Jurkat, Clone E6-1 (cell line): Measurements from ENCODE around the gene MEI4.
"Not testable (repeated sequence)": the region's sequence is repeated elsewhere in the genome, so short reads cannot be mapped to it uniquely, and the experiment has no call there.

Experiments used
- DNase-seq: peaks from one replicate; pipeline ENCODE4 v3.0.0-alpha.2; 2011; ENCODE audit warnings: low read depth, low spot score
- H3K4me3 ChIP-seq: 2 replicates; pipeline ENCODE4 v1.5.1; 2011; ENCODE audit warnings: mild to moderate bottlenecking, low read length, control low read depth, moderate library complexity

MEI4 gene

DNA sequence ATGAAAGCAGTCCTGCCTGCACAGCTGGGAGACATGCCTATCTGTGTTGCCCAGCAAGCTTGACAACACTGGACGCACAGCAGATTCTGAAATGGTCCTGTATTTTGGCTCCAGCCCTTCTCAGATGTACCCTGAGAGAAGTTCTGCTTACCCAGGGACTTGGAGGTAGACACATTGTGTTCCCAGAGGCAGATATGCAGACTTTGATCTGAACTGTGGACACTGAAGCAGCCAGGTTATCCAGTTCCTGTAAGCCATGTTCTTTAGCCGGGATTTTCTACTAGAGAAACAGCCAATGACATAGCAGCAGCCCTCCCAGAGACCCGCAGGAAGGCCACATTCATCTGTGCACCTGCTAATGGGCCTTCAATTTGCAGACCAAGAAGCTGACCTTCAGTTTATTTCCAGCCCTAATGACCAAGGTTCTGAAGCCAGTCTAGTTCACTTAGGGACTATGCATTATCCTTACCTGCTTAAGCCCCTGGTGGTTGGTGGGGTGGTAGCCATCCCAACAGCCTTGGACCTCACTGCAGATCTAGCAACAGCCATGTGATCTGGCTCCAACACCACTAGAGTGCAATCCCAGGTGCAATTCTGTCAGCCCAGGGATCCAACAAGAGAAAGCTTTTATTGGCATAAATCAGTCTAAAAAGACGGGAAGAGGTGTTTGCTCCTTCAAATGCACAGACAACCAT lies 134.2 kb downstream of the MEI4 start:
- no peak overlapping the region for H3K4me3 ChIP-seq
- no peak for DNase-seq

DNA sequence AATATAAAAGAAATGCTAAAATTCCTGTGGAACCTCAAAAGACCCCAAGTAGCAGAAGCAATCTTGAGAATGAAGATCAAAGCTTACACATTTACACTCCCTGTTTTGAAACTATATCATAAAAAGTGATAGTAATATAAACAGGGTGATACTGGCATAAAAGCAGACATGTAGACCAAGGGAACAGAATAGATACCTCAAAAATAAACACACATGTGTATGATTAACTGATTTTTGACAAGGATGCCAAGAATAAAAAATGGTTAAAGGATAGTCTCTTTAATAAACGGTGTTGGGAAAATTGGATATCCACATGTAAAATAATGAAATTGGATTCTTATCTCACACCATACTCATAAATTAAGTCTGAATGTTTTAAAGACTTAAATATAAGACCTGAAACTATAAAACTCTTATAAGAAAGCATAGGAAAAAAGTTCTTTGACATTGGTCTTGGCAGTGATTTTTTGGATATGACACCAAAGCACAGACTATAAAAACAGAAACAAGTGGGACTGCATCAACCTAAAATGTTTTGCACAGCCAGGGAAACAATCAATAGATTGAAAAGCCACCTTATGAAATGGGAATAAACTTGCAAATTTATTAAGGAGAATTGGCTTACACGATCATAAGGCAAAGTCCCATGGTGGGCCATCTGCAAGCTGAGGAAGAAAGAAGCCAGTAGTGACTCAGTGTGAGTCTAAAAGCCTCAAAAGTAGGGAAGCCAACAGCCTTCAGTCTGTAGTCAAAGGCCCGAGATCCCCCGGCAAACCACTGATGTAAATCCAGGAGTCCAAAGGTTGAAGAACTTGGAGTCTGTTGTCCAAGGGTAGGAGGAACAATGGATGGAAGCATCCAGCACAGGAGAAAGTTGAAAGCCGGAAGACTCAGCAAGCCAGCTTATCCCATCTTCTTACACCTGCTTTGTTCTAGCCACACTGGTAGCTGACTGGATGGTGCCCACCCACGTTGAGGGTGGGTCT lies 144.3 kb downstream of the MEI4 start:
- DNase-seq = no peak
- H3K4me3 ChIP-seq = no peak overlapping the region

DNA sequence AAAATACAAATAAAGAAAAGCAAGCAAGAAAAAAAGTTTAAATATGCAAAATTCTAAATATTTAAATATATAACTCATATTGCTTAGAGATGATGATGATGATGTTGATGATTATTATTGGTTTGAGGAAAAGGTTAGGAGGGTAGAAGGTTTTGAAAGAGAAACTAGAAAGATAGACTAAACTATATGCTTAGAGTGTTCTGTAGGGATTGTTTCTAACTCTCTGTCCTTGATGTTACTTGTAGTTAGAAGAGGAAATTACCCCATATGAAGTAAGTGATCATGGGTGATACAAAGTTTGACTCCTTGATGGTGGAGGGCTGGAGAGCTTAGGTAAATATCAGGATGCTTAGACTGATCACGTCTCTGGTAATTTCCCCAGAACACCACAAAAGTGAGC lies 159.5 kb downstream of the MEI4 start:
- DNase-seq = no peak
- H3K4me3 ChIP-seq = no peak overlapping the region

DNA sequence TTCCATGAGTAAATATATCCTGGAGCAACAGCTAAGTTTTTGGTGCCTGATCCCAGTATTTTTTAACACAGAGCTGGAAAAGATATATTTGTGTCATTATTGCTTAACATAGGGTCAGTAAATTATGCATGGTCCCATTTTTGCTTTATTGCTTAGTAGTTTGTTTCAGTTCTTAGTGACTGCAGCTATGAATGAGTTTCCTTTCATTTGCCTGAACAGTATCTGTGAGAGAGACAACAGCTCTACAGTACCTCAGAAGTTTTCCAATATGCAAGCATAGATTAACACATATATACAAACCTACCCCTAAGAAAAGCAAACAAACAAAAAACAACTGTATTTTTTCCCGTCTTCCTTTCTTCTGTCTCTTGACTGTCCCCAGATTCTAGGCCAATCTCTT lies 160.3 kb downstream of the MEI4 start:
- no peak overlapping the region for H3K4me3 ChIP-seq
- DNase-seq = no peak

DNA sequence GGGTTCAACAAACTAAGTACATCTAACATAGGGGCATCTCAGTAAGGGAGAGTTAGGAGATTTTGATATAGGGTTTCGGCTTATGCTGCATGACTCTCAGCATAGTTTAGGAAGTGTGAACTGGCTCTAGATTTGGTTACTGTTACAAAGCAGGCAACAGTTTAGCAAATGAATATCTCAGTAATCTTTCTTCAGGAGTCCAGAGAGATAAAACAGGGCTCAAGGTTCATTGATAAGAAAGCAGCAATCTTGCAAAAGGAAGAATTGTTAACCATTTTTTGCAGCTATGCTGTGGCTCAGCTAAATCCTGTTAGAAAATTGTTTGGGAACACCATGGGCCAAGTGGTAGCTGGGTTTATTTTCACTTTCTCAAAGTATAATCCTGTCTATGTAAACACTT lies 161.3 kb downstream of the MEI4 start:
- no peak for DNase-seq

DNA sequence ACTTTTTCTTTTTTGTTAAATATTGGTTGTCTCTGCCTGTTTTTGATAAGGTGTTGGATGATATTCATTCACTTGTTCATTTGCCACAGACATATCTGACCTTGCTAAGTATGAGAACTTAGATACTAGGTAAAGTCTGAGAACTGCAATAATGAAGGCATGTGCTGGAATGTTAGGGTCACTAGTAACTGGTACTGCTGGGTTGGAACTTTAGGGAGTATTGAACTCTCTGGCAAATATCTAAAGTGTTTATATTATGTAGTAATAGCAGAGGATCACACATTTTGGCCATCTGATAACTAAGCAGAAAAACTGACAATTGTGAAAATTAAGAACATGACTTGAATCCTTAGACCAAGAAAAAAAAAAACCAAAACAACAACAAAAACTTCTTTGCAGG lies 162.7 kb downstream of the MEI4 start:
- no peak overlapping the region for H3K4me3 ChIP-seq
- no peak for DNase-seq

More for the DNA sequence above, 161.3 kb downstream of the MEI4 start:
- H3K4me3 ChIP-seq = no peak overlapping the region

DNA sequence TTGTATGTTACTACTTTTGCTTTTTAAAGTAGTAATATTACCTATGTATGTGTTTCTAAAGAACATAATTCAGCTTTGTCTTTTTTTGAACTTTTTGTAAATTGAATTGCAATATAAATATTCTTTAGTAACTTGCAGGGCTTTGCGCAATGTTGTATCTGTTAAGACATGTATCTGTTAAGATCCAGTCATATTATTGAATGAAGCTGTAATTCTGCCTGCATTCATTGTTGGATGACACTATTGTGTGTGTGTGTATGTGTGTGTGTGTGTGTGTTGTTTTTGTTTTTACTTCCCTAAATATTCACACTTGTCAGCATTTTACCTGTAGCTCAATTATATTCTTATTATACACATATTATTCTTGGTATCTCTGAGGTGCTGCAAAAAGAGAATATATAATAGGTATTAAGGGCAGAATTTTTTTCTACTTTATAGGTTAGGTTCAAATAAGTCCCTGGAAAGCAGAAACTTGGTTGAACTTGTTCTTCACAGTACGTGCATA lies 164.0 kb downstream of the MEI4 start:
- DNase-seq = no peak
- H3K4me3 ChIP-seq = no peak overlapping the region

DNA sequence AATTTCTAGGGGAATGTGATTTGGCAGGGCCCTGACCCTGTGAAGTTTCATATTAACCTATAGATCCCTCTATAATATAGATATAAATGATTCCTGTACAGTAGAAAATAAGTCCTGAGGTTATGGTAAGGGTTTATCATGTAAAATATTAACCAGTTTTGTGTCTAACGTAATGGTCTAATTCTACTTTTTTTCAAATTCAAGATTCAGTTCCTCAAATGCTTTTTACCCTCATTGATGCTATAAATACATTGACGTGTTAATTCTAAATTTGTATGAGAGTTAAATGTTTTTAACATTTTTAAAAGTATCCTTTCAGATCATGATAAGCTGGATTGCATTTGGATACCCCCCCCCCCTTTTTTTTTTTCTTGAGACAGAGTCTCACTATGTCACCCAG lies 169.4 kb downstream of the MEI4 start:
- no peak for DNase-seq
- H3K4me3 ChIP-seq = no peak overlapping the region

DNA sequence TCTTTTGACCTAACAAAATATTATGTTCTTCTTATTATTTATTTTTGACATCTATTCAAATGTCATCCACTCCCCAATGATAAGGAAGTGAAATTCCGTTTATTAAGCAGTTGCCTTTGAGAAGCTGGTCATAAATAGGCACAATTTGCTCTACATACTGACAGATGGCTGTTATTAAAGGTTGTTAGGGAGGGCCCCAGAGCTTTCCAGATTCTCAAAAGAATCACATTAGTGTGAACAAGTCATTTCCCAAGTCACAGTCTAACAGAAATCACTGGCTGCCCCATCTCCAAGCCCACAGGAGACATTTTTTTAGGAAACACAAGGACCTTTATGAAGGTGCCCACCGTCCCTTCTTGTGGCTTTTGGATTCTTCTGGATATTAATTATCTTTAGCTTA lies 172.4 kb downstream of the MEI4 start:
- no peak overlapping the region for H3K4me3 ChIP-seq
- no peak for DNase-seq

DNA sequence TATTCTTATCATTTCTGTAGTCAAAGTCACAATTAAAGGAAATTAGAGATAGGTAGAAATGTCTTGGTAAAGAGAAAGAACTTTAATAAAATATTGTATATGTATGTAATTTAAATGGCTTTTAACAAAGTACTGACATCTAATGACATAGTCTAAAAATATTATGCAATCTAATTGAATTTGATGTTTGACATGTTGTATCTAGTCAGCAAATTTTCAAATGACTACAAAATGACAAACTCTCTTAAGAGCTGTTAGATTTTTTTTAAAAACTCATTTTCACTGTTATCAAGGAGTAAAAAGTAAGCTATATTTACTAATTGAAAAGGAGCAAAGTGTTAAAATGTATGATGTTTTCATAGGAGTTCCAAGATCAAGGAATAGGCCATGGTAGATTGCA lies 176.9 kb downstream of the MEI4 start:
- H3K4me3 ChIP-seq = no peak overlapping the region
- no peak for DNase-seq

DNA sequence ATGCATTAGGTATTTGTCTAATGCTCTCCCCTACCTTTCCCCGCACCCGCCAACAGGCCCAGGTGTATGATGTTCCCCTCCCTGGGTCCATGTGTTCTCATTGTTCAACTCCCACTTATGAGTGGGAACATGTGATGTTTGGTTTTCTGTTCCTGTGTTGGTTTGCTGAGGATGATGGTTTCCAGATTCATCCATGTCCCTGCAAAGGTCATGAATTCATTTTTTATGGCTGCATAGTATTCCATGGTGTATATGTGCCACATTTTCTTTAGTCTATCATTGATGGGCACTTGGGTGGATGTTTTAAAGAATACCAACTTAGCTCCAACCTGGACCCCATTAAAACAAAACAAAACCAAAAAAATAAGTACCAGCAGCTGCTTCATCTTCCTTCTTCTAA lies 180.9 kb downstream of the MEI4 start:
- not testable (repeated sequence) for H3K4me3 ChIP-seq, DNase-seq

DNA sequence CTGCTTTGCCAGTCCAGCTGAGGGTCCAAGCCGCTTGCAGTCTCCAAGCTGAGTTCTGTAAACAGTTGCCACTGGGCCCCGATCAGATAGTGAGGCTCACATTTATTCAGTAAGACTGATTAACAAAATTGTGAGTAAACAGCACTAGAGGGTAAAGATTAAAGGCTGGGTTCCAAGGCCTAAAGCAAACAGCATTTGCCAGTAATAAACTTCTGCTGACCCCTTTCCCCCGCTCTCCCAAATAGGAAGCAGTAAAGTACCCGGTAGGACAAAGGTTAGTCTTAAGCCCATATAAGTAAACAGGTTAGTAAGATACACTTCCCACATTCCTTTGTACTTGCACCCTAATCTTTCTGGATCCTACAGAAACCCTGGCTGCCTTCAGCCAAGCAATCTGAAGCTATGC lies 181.8 kb downstream of the MEI4 start:
- no peak for DNase-seq
- no peak overlapping the region for H3K4me3 ChIP-seq

DNA sequence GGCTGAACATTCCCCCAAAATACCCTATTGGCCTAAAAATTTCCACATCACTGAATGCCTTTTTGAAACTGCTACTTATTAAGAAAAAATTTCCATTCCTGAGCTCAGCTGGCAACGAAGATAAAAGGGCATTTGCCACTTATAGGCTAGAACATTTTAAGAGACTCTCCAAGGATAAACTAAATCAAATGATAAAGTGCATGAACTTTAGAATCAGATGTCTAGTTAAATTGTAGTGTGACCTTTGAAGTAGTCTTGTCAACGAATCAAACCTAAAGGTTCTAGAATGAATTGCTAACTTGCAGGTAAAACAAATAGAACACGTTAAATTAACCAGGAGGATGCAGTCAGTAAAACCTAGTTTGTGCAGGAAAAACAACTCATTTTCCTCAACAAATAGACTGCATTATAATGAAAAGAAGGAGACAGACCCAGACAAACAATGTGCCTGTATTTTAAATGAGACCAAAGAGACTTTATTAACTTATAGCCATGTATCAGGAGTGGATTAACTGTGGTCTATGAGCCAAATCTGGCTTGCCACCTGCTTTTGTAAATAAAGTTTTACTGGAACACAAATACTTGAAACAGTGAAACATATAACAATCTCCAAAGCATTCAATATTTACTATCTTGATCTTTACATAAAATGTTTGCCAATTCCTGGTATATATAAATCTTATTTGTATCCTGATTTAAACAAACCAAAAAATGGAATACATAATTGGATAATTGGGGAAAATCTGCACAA lies 184.4 kb downstream of the MEI4 start:
- DNase-seq = no peak
- no peak overlapping the region for H3K4me3 ChIP-seq

DNA sequence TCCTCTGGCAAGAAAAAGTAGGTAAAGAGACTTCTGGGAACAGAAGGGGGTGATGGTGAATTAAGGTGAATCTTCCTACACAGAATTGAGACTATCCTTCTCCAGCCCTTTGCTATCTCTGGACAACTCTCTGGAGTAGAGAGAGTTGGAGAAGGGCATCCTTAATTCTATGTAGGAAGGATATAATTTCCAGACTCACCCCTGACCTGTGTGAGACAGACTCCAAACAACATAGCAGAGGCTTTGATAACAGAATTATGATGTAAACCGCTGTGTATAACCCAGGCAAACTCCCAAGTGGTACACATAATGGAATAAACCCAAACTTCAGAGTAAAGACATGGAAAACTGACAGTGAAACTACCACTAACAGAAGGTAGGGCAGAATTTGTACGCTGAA lies 186.5 kb downstream of the MEI4 start:
- no peak for DNase-seq
- H3K4me3 ChIP-seq = no peak overlapping the region

DNA sequence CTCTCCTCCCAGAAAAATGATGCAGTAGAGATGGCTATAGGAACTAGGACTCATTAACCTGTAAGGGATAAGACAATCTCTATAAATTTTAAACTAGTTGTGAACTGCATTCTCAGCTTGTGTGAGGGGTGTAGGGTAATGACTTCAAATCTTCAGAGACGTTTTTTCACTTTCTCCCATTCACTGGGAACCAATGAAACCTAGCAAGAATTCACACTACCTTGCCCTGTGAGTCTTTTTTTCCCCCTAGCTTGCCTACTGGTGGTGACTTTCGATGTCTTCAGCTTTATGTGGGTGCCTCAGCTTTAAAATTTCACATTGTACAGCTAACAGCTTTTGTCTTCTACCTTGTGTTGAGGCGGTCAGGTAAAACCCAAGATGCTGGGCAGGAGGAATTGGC lies 192.0 kb downstream of the MEI4 start:
- H3K4me3 ChIP-seq = no peak overlapping the region
- DNase-seq = no peak

DNA sequence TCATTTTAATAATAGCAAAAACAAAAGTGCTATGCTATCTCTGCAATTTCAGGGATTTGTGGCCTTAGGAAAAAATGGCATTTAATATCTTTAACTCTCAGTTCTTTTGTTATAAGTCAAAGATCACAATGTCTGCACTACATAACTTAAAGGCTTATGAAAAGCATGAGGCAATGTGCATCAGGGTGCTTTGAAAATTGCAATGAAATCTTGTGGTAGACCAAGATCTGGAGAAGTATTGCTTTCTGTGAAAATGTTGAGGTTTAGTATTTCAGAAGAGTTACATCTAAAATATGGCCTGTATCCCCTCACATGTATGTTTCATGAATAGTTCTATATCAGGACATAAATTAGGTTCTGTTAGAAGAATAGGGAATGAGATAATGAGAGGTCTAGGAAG lies 200.6 kb downstream of the MEI4 start:
- no peak overlapping the region for H3K4me3 ChIP-seq
- no peak for DNase-seq

DNA sequence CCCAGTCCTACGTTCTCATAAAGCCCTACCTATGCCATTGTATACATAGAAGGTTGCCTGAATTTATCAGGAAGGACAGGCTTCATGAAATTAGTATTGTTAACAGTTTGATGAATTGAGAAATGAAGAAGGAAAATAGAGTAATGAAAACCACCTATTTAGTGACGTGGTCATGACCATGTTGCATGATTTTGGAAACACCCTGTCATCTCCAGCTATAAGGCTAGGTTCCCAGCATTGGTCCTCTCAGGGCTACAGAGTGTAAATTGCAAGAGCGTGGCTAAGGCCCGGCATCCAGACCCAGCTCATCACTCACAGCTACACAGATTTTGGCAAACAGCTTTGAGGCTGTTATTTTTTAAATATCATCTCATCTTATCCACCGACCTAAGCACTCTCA lies 203.6 kb downstream of the MEI4 start:
- H3K4me3 ChIP-seq = no peak overlapping the region
- DNase-seq = no peak

DNA sequence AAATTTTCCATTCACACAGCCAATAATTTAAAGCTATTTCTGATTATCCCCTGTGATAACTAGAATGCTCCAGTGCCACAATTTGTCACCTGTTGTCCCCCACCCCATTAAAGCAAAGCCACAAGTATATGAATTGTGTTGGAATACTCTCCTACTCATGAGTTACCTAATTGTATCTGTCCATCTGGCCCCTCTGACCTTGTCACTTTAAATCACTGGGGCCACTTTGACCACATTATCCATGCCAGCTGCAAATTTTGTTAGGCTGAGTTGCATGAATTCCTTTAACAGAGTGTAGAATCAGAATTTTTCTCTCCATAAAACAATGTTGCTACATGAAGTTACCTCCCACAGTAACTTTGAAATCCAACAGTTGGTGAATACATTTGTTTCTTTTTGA lies 204.6 kb downstream of the MEI4 start:
- H3K4me3 ChIP-seq = no peak overlapping the region
- no peak for DNase-seq

DNA sequence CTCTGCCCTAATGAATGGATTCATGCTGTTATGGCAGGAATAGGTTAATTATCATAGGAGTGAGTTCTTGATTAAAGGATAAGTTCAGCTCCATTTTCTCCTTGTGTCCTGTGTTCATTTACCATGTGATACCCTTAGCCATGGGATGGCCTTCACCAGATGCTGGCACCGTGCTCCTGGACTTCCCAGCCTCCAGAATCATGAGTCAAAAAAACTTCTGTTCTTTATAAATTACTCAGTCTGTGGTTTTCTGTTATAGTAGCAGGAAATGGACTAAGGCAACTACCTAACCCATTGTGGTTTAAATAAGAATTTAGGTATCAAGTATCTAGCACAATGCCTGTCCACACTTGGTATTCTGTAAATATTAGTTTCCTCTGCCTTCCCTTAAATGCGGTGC lies 223.5 kb downstream of the MEI4 start:
- no peak overlapping the region for H3K4me3 ChIP-seq
- no peak for DNase-seq

DNA sequence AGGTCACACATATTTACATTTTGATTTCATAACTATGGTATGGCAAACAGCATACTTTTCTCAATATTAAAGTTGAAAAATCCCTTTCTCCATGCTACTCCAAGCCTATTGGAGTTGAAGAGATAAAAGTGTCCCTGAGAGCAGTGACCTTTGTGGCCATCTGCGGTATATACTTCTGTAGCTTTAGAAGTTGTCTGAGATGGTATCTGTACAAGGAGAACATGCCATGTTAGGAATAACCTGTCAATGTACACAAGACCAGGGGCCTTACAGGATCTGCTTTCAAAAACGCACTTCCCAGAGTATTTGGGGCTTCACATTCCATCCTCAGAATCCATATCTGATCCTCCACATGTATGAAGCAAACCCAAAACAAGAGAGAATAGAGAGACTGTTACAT lies 226.7 kb downstream of the MEI4 start:
- H3K4me3 ChIP-seq = no peak overlapping the region

More for the DNA sequence above, 226.7 kb downstream of the MEI4 start:
- DNase-seq = no peak
